Tongue (tissue), 2 donors: Measurements from ENCODE around the gene ADAMTS4. TPM values are rescaled to one million over a fixed set of nuclear protein-coding genes. Genes with fewer than 3 reads are reported as not detected.
A peak's percentile ranks its signal among the peaks of the same experiment; 100 is the strongest.

Experiments used
- DNase-seq: peaks from one replicate; pipeline ENCODE4 v3.0.0-alpha.2; 2015
- total RNA-seq: library from RNA; depleted of rRNA; stranded (reverse); fragments of >200 nt; gene quantifications from one replicate; pipeline ENCODE4 v1.2.3, GENCODE V29; 2014

Gene ADAMTS4
- total RNA-seq, 1 donor from 2014 or later: 18.9 TPM

DNA sequence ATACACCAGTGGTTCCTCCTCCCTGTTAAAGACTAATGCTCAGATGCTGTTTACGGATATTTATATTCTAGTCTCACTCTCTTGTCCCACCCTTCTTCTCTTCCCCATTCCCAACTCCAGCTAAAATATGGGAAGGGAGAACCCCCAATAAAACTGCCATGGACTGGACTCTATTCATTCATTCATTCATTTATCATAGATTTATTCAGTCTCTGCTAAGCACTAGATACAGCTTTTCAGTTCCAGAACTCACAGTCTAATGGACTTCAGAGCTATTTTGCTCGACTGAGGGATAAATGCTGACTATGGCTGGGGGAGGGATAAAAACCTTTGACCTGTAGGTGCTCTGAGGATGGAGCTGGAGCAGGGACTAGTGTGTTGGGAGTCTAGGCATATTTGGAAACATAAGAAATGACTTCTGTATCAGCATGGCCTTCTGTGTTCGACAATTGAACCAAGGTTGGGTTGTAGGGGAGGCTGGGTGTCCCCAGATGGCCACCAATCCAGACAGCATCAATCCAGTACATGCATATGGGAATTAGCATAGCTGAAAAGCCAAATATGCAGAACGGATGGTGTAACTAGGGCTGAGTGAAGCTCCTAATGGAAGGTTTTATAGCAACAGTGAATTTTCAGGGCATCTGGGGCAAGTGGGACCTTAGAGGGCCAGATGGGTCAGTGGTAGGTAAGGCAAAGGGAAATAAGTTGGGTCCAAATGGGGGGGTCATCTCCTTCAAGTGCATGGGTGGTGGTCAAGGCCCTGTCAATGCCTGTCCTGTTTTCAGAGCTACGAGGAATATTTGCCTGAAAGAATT is 20.4 kb upstream of the ADAMTS4 start:
- no peak for DNase-seq

DNA sequence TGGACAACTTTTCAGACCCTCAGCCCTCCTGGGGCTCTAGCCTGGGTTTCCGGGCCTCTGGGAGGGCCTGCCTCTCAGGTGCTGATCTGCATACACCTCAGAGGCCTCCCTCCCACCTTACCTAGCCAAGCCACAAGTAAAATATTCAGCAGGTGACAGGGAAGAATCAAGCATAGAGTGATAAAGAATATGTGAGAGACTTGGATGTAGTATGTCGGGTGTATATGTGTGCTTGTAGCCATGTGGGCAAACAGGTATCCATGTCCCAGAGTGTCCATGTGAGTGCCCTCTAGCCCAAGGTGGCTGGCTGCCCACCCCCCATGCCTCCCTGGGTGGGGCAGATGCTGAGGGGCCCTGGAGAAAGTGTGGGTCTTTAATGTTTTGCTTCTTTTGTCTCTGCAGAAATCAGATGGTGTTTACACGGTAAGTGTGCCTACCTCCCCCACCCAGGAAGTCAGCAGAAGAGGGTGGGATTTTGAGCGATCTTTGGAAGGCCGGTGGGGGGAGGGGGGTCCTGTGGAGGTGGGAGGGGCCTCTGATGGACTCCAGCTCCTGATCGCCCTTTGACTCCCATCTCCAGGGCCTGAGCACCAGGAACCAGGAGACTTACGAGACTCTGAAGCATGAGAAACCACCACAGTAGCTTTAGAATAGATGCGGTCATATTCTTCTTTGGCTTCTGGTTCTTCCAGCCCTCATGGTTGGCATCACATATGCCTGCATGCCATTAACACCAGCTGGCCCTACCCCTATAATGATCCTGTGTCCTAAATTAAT is 19.6 kb upstream of the ADAMTS4 start:
- no peak for DNase-seq

DNA sequence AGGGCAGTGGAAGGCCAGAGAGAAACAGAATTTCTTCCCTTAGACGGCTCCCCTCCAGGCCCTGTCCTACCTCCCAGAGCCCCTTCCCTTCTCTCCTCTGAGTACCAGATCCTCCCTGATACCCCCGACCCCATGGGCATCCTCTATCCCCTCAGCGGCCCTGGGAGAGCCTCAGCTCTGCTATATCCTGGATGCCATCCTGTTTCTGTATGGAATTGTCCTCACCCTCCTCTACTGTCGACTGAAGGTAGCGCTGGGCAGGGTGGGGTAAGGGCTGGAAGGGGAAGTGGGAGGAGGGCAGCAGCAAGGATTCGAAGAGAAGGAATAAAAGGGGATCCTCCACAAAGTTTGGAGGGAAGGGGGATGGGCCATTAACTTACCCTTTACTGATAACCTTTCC is 19.0 kb upstream of the ADAMTS4 start:
- no peak for DNase-seq

DNA sequence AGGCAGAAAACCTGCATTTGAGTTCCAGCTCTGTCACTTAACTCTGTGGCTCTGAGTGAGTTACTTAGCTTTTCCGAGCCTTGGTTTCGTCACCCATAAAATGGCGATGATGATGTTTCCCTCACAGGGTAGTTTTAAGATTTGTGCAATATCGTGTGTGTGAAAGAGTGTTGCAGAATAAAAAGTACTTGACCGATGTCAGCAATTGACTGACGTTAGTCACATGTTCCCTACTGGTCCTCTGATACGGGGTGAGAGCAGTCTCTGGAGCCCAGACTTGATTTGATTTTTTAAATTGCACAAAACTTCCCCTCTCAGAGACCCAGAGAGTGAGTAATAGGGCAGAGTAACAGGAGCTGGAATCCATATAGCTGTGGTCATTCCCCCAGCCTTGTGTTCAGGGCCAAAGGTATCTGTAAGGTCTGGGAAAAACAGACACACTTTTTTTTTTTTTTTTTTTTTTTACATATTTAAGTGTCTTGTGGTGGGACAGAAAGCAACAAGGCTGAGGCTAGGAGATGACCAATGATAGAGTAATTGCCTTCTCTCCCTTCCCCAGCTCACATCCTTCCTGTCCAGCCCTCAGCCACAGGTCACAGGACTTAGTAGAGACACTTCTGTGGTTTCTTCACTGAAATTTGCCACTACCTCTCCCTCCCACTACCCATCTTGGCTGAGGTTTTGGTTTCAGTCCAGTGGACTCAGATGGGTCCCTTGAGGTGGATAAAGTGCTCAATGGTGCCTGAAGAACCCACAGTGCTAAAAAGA is 18.3 kb upstream of the ADAMTS4 start:
- no peak for DNase-seq

DNA sequence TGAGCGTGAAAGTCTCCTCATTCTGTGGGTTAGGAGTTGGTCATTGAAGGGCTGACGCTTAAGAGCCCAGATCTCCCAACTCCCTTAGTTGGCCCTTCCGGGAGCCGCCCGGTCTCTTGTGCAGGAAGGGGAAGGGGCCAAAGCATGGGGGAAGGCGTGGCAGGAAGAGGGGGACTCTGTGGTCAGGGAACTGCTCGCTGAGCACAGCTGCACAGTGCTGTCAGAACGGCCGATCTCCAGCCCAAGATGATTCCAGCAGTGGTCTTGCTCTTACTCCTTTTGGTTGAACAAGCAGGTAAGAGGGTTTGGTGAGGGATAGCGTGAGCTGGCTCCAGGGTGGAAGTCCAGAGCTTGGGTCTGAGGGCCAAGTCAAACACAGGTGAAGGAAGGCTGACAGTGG is 16.2 kb upstream of the ADAMTS4 start, which contains the start of gene FCER1G:
TSS of gene FCER1G (plus strand) at position 220 of the 400 bp plus-strand sequence. CDS start at position 247, 27 bp downstream.
- DNase-seq: no peak

DNA sequence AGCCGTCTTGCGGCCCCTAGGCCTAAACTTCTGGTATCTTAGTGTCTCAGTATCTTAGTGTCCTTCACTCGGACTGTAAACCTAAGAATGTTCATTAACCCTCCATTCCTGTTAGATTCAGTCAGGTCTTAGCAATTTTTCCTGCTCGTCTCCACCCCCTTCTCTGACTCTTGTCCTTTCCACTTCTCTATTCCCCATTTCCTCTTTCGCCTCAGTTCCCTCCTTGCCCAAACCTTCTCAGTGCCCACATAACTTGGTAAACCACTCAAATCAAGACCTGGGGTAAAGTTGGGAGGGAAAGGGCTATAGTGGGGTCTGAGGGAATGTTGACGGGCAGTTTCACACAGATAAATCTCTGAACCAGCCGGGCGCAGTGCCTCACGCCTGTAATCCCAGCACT is 15.5 kb upstream of the ADAMTS4 start:
- no peak for DNase-seq

DNA sequence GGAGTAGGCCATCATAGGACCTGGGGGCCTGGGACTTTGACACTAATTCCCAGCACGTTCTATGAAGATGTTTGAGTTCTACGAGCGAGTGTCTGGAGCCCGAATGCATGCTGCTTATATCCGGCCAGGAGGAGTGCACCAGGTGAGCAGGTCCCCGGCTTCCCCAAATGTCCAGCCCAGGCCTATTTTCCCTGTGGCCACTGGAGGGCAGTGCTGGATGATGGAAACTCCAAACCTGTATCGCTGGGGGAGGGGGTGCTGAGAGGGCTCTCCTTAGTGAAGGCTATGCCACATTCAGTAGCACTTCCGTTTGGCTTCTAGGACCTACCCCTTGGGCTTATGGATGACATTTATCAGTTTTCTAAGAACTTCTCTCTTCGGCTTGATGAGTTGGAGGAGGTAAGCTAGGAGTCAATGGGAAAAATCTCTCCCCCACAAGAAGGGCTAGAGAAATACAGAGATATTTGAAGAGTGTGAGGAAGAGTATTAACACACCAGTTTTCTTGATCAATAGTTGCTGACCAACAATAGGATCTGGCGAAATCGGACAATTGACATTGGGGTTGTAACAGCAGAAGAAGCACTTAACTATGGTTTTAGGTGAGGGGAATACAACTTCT is 11.0 kb upstream of the ADAMTS4 start:
- DNase-seq: peak; percentile 84

DNA sequence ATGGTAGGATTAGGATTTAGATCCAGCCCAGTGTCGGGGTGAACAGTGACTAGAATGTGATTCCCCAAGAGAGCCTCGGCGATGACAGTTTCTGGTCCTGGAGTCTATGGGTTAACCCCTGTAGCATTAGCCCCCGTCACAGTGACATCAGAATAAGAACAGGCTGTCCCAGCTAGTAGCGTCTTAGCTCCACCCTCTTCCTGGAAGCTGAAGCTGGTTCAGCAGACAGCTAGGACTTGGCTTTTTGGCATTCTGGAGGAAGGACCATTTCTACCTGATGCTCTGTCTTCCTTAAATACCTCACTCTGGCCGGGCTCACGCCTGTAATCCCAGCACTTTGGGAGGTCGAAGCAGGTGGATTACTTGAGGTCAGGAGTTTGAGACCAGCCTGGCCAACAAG is 8.3 kb upstream of the ADAMTS4 start:
- no peak for DNase-seq

DNA sequence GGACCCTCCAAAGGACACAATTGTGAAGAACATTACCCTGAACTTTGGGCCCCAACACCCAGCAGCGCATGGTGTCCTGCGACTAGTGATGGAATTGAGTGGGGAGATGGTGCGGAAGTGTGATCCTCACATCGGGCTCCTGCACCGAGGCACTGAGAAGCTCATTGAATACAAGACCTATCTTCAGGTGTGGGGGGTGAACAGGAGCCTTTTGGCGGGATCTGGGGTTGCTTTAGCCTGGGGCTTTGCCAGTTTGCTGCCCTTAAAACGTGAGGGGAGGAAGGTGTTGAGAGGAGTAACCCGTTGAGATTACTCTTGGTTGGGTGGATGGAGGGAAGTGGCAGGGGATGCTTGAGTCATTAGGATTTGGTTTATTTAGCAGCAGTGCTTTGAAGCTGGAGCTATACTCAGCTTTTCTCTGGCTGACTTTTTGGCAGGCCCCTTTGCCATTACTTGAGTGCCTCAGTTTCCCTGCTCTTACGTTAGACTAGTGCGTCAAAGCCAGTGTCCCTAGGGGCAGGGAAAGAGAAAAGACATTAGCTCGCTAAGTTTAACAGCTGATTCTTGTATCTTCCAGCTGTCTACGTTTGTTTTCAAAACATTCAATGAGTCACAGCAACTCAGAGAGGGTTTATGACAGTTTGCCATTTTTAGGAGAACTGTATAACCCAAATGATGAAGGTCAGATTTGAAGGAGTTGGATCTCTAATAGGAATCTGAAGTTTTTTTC is 7.7 kb upstream of the ADAMTS4 start:
- no peak for DNase-seq

DNA sequence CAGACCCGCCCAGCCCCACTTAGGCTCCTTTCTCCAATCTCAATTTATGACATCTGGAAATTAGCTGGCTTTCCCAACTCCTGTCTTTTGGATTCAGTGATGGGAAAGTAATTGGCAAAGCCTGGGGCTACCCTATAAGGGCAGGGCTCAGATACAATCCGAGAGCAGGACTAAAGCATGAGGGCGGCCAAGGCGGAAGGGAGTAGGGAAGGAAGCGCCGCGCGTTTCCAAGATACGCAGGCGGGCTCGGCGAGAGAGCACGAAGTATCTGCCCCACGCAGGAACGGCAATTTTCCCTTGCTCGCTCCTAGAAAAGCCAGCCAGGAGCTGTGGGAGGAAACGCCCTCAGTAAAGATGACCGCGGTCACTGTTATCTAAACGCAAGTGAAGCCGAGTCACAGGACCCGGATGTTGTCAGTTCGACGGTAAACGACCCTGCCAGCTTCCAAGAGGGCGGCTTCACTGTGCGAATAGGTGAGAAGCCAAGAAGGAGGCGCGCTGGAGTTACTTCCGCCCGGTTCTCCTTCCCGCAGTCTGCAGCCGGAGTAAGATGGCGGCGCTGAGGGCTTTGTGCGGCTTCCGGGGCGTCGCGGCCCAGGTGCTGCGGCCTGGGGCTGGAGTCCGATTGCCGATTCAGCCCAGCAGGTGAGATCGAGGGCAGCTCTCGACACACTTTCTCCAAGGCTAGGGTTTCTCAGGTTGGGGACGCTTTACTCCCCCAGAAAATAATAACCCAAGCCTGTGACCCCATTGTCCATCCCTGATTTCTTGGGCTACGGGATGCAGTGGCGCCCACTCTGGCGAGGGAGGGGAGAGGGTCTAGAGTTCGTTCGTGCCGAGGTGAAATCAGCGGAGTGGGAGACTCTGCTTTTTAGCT is 3.2 kb upstream of the ADAMTS4 start, which contains the start of gene NDUFS2:
TSS of gene NDUFS2 (plus strand) at position 532 of the 877 bp plus-strand sequence. CDS start at position 551, 19 bp downstream.
- DNase-seq: peak; percentile 99

DNA sequence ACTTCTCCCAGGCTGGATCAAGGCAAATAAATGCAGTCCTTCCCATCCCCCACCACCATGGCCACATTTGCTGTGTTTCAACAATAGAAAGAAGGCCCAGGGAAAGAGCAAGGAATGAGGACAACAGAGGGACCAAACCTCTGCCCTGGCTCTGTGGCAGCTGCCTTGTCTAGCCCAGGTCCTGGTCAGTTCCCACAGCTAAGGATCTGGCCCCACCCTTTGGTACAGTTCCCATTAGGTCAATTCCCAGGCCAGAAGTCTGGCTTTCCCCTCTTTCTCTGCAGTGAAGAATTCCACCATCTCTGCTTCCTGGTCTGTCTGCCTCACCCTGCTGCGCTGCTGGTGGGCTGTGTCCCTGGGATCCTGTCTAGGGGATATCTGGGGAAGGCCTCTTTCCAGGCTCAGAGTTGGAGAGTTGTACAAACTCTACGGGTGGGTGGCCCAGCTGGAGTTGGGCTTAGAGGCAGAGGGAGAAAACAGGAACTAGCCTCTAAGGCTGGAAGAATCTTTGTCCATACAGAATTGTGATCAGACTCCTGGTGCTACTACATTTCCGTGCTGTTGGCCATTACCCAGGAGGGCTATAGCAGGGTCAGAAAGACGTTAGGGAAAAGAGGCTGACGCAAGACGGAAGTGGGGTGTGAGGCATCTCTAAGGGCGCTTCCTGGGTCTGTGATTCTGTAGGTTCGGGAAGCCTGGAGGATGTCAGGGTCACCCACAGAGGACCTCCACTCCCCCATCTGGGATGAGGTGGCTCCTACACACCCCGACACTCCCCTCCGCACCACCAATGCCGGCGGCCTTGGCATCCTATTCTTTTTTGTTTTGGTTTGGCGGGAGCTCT is 2.4 kb upstream of the ADAMTS4 start:
- peak; percentile 33 for DNase-seq

DNA sequence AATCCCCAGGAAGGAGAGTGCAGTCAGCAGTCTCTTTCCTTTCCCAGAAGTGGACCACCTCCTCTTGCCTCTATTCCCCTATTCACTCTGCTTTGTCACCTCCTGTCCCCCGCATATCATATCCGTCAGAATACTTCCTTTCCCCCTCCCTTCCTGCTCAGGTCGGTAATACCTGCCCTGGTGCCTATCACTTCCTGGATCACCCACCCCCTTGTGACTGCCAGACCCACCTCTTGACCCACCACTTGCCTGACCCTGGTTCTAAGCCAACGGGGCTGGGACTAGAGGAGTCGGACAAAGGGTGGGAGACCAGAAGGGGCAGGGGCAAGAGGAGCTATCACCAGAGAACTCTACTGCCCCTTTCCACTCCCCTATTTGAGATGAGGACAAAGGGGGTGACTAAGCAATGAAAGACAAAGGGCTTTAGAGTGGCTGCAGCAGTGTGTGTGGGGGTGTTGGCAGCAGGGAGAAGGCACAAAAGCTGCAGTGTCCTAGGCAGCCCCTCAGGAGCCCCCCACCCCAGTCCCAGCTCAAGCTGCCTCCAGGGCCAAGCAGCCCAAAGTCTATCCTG is 1.7 kb upstream of the ADAMTS4 start:
- DNase-seq: no peak

DNA sequence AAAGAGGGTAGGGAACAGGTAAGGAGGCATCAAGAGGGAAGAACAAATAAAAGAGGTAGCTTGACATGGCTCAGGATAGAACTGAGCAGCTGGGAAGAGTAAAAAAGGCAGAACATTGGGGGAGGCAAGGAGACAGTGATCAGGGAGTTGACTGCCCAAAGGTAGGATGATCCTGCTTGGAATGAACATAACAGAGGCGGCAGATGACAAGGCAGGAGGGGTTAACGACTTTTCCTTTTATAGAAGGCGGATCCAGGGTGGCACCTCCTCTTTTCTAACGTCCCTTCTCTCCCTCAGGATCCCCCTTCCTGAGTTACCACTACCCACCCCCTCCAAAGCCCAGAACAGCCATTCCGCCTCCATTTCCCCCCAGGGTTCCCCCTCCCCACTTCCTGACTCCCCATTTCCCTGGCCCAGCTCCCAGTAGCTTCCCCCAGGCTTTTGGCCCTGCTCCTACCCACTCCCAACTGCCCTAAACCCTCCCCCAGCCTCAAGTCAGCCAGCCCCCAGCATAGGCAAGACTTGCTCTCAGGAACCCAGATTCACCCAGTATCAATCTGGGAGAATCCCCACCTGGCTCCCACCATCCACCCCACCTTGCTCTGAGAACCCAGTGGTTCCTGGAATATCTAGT is 769 bp upstream of the ADAMTS4 start:
- DNase-seq: no peak

DNA sequence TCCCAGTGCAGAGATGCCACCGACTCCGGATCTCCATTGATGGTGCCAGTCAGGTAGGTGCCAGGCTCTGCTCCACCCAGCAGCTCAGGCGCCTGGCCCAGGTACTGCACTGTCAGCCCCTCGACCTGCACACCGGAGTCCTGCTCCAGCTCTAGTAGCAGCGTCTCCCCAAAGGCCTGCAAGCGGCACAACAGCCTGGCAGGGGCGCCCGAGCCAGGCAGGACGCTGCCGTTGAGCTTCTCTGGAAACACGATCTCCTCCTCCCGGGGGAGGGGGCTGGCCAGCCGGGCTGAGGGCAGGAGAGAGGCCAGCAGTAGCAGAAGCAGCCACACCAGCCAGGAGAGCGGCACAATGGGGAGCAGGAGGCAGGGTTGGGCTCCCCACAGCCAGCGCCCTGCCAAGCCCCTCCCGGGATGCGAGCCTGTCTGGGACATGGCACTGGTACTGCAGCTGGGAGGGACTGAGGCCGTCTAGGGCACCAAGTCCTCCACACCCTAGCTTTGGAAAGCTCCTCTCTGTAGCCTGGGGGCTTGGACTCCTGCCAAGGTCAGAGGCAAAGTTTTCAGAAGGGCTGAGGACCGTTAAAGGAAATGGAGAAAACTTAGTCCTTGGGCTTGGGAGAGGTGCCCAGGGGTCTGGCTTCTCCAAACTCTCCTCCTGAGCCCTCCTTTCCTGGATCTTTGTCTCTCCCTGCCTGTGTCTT is 509 bp downstream of the ADAMTS4 start:
- peak; percentile 80 for DNase-seq

DNA sequence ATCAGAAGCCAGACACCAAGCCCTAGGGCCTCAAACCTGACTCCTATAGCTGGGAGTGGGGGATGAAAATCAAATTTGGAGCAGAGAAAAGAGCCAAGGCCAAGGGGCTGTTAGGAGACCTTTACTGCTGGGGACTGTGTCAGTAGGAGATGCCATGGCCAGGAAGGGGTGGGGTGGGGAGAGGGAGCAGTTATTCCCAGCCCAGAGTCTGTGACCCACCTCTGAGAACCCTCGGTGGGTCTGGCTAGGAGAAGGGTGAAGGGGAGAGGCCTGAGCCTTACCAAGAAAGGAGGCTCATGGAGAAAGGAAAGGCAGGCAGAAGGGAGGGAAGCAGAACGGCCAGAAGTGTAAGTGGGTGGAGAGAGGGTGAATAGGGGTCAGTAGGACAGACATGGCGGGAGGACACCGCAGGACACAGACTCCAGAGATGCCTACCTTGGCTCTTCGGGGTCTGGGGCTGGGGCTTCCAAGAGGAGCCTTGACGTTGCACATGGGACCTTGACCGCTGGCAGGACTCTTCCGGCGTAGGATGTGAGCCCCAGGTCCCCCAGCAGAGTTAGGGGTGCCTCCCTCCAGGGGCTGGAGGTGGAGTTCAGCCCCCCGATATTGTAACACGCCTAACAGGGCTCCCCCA is 1.2 kb downstream of the ADAMTS4 start:
- no peak for DNase-seq

DNA sequence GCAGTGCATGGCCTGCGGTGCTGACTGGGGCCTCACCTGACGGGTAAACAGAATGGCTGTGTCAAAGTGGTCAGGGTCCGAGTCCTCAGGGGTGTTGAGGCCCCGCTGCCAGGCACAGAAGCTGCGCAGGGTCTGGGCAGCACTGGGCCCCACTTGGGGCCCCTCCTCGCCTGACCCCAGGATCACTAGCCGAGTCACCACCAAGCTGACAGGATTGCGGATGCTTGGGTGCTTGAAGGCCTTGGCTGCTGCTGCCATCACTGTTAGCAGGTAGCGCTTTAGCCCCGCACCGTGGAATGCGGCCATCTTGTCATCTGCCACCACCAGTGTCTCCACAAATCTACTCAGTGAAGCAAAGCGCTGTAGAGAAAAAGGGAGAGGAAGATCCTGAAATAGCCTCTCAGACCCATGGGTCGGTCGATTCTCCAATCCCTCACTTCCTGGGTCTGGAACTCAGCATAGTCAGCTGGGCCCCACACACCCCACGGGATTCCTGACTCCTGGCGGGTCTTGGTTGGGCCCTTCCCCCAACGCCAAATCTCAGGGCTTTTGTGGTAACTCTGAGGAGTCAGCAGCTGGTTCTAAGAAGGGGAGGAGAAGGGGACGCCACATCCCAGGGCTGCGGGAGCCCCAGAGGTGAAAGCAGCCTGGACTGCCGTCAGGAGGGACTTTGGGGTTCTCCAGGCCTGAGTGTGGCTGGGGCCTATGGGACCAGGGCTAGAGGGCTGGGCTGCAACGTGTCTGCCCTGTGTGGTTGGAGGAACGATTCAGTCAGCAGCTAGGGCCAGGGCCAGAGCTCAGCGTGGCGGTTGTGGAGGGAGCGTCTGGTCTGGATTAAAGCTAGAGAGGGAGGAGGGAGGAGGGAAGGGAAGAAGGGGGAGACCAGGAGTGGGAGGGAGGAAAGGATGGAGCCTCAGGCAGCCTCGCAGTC is 2.1 kb downstream of the ADAMTS4 start:
- peak; percentile 86 for DNase-seq
